ENCODE measurements around the gene DNAH6. TPM values are rescaled to one million over a fixed set of nuclear protein-coding genes. Genes with fewer than 3 reads are reported as not detected.

DNAH6 gene
- total RNA-seq, 6 donors from 2014 or later = 0.37 to 25.0 (median 4.2) TPM

DNA sequence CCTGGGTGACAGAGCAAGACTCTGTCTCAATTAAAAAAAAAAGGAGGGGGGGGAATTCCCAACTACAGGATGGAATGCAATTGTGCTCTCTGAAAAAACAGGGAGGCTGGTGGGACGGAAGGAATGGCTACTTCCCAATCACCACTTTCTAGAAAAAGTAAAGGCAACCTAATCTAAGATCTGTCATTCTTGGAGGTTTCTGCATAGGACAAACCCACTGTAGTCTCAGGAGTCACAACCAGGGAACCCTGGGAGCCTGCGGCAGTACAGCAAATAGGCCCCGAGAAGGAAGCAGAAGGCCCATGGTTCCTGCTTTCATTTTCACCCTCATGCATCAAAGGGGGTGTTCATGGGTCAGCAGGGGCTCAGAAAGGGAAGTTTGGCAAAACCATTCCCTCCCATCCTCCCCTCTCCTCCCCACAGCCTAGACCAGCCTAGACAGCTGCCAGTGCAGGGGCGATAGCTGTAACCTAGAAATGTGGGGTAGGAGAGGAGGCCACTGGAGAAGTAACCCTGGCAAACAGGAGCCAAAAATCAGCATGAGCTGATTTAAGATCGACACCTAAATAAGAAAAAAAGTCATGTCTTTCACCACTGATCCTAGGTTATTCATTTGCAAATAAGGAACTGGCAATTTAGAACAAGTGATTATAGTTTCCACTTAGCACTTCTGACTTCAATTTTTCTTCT is 316.6 kb downstream of the DNAH6 start:
- H3K4me3 ChIP-seq = no peak overlapping the region
- ATAC-seq (ENCODE audit: low FRiP score in 2 of 2) (peak; percentile 21 to 70), DNase-seq (peak in 1 of 2 donors; percentile 52)
- 45 to 59% methylated on average over 4 to 5 of the region's 5 CpGs for WGBS, 2 donors
- H3K36me3 ChIP-seq = no peaks in the 10 kb centered on the region
- H3K4me1 ChIP-seq = peaks cover 0 to 10% (median 5%) of the 10 kb centered on the region in 4 donors
- H3K9me3 ChIP-seq = peaks cover 0 to 8% (median 5%) of the 10 kb centered on the region in 4 donors
- H3K27me3 ChIP-seq = no peaks in the 10 kb centered on the region
- TF ChIP-seq POLR2A (IDR thresholded peaks at IDR 0.05) (no peak), POLR2AphosphoS5 (IDR thresholded peaks at IDR 0.05) (peak in 1 of 2 donors; percentile 7)
- H3K27ac ChIP-seq = peak overlapping the region in 3 of 4 donors; percentile 4 to 43 (median 27)

DNA sequence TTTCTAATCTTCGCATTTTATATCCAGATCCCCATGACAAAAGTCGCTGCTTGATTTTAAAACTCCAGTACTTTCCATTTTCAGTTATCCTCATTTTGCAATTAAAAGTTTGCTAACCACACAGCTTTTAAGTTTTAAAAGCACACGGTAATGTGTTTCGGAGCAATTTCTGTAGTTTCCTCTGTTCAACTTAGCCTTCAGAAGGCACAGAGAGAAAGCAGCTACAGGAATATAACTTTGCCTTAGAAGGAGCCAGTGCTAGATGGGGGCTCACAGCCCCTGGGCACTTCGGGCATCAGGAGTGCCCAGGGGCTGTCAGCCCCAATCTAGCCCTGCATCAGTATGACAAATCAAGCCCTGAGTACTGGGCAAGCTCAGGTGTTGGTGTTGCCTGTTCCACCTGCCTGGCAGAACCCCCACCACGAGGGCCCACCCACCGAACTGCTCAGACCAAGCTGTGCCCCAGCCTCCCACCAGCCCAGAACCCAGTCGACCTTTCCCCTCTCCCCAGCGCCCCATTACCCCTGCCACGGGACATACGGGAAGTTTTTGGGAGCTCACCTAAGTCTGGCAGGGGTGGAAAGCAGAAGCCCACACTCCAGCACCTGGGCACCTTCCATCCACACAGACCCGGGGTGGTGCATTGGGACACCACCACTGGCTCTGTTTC is 317.3 kb downstream of the DNAH6 start:
- Histone ChIP-seq H3K4me1 (peaks cover 0 to 10% (median 5%) of the 10 kb centered on the region in 4 donors), H3K36me3 (no peaks in the 10 kb centered on the region), H3K9me3 (peaks cover 0 to 8% (median 5%) of the 10 kb centered on the region in 4 donors), H3K27me3 (no peaks in the 10 kb centered on the region), H3K27ac (peak overlapping the region in 1 of 4 donors; percentile 4), H3K4me3 (no peak overlapping the region)
- peak in 1 of 2 donors; percentile 35 for DNase-seq
- TF ChIP-seq, protein P1, sequence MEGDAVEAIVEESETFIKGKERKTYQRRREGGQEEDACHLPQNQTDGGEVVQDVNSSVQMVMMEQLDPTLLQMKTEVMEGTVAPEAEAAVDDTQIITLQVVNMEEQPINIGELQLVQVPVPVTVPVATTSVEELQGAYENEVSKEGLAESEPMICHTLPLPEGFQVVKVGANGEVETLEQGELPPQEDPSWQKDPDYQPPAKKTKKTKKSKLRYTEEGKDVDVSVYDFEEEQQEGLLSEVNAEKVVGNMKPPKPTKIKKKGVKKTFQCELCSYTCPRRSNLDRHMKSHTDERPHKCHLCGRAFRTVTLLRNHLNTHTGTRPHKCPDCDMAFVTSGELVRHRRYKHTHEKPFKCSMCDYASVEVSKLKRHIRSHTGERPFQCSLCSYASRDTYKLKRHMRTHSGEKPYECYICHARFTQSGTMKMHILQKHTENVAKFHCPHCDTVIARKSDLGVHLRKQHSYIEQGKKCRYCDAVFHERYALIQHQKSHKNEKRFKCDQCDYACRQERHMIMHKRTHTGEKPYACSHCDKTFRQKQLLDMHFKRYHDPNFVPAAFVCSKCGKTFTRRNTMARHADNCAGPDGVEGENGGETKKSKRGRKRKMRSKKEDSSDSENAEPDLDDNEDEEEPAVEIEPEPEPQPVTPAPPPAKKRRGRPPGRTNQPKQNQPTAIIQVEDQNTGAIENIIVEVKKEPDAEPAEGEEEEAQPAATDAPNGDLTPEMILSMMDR (IDR thresholded peaks at IDR 0.05) = no peak
- TF ChIP-seq POLR2AphosphoS5 (IDR thresholded peaks at IDR 0.05) (no peak), EP300 (IDR thresholded peaks at IDR 0.05) (no peak), POLR2A (IDR thresholded peaks at IDR 0.05) (no peak)
- no peak for ATAC-seq (ENCODE audit: low FRiP score in 2 of 2)
- WGBS, 2 donors = 81 to 90% methylated on average over 12 of the region's 12 CpGs

DNA sequence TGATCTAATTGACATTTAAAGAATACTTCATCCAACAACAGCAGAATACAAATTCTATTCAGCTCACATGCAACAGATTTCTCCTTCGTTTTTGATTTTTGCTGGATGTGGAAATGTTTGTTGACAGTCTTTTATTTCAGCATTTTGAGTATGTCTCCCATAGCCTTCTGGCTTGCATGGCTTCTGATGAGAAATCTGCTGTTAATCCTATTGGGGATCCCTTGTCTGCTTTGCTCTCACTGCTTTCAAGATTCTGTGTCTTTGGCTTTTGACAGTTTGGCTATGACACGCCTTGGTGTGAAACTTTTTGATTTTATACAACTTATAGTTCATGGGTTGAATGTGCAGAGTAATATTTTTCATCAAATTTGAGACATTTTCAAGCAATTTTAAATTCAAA is 319.9 kb downstream of the DNAH6 start:
- Histone ChIP-seq H3K27me3 (no peaks in the 10 kb centered on the region), H3K9me3 (peaks cover 0 to 8% (median 5%) of the 10 kb centered on the region in 4 donors), H3K36me3 (no peaks in the 10 kb centered on the region), H3K4me3 (no peak overlapping the region), H3K4me1 (peaks cover 0 to 10% (median 5%) of the 10 kb centered on the region in 4 donors), H3K27ac (no peak overlapping the region)
- DNase-seq (no peak), ATAC-seq (ENCODE audit: low FRiP score in 2 of 2) (no peak)
- TF ChIP-seq POLR2AphosphoS5 (IDR thresholded peaks at IDR 0.05) (no peak), EP300 (IDR thresholded peaks at IDR 0.05) (no peak), POLR2A (IDR thresholded peaks at IDR 0.05) (no peak)
- TF ChIP-seq, protein P1 (IDR thresholded peaks at IDR 0.05) = no peak
- 82 to 84% methylated on average over 2 of the region's 2 CpGs for WGBS, 2 donors

- TF ChIP-seq, protein P1 (IDR thresholded peaks at IDR 0.05) = no peak
- no peak for TF ChIP-seq EP300 (IDR thresholded peaks at IDR 0.05)
- TF ChIP-seq POLR2A (IDR thresholded peaks at IDR 0.05) = no peak
- no peak for TF ChIP-seq POLR2AphosphoS5 (IDR thresholded peaks at IDR 0.05)
- ATAC-seq (ENCODE audit: low FRiP score in 2 of 2) (no peak), DNase-seq (no peak)
Measured at GRCh38 chr2:84838434-84839145, 322.3 kb downstream of the DNAH6 start.

GRCh38 chr2:84839851-84840250 is 323.6 kb downstream of the DNAH6 start:
- TF ChIP-seq POLR2AphosphoS5 (IDR thresholded peaks at IDR 0.05) = no peak
- TF ChIP-seq EP300 (IDR thresholded peaks at IDR 0.05) = no peak
- TF ChIP-seq, protein P1 (IDR thresholded peaks at IDR 0.05) = no peak
- TF ChIP-seq POLR2A (IDR thresholded peaks at IDR 0.05) = no peak
- no peak overlapping the region for H3K4me3 ChIP-seq
- H3K27me3 ChIP-seq = no peaks in the 10 kb centered on the region
- H3K9me3 ChIP-seq = peaks cover 0 to 8% (median 5%) of the 10 kb centered on the region in 4 donors
- H3K27ac ChIP-seq = no peak overlapping the region
- no peaks in the 10 kb centered on the region for H3K36me3 ChIP-seq
- WGBS, 2 donors = 83 to 85% methylated on average over 4 of the region's 4 CpGs
- H3K4me1 ChIP-seq = no peaks in the 10 kb centered on the region
- DNase-seq = no peak
- no peak for ATAC-seq (ENCODE audit: low FRiP score in 2 of 2)

More at GRCh38 chr2:84838434-84839145, 322.3 kb downstream of the DNAH6 start:
- H3K27me3 ChIP-seq = no peaks in the 10 kb centered on the region
- no peaks in the 10 kb centered on the region for H3K36me3 ChIP-seq
- no peak overlapping the region for H3K4me3 ChIP-seq
- no peaks in the 10 kb centered on the region for H3K4me1 ChIP-seq
- 81 to 83% methylated on average over 2 of the region's 2 CpGs for WGBS, 2 donors
- no peak overlapping the region for H3K27ac ChIP-seq
- H3K9me3 ChIP-seq = peaks cover 0 to 8% (median 5%) of the 10 kb centered on the region in 4 donors
